NCI-H1930 (cell line): Measurements from ENCODE around the gene LYPD6B.

ENCODE experiments used
- DNase-seq, 2 experiments: peaks; one replicate each; lab custom pipeline; 2025; lab: John Stamatoyannopoulos, UW

The LYPD6B gene

GRCh38 chr2:149038442-149039212 is at the start of gene LYPD6B:
Gene LYPD6B, plus strand, starts transcription at chr2:149038699. Its CDS starts 92,250 bp downstream, at chr2:149130949.
- peak in 1 of 2 experiments; percentile 40 for DNase-seq

GRCh38 chr2:148989882-148990493 is 48.5 kb upstream of the LYPD6B start:
- DNase-seq, result peak in 1 of 2 experiments; percentile 23

GRCh38 chr2:148990968-148991367 is 47.5 kb upstream of the LYPD6B start:
- DNase-seq, result no peak

- DNase-seq, result no peak
Measured at GRCh38 chr2:148992448-148992847, 46.1 kb upstream of the LYPD6B start.

- DNase-seq, result no peak
Measured at GRCh38 chr2:148993351-148993750, 45.1 kb upstream of the LYPD6B start.

GRCh38 chr2:148994341-148994740 is 44.2 kb upstream of the LYPD6B start:
- DNase-seq, result no peak

GRCh38 chr2:148996805-148997204 is 41.7 kb upstream of the LYPD6B start:
- DNase-seq, result no peak

GRCh38 chr2:148998165-148998830 is 40.2 kb upstream of the LYPD6B start:
- no peak for DNase-seq

GRCh38 chr2:148998831-148999200 is 39.7 kb upstream of the LYPD6B start:
- DNase-seq, result no peak

- no peak for DNase-seq
Measured at GRCh38 chr2:148999451-148999921, 39.0 kb upstream of the LYPD6B start.

- no peak for DNase-seq
Measured at GRCh38 chr2:149000158-149000938, 38.2 kb upstream of the LYPD6B start.

- no peak for DNase-seq
Measured at GRCh38 chr2:149001496-149001895, 37.0 kb upstream of the LYPD6B start.

- no peak for DNase-seq
Measured at GRCh38 chr2:149002378-149002890, 36.1 kb upstream of the LYPD6B start.

GRCh38 chr2:149002891-149003740 is 35.4 kb upstream of the LYPD6B start:
- no peak for DNase-seq

GRCh38 chr2:149004836-149005235 is 33.7 kb upstream of the LYPD6B start:
- DNase-seq, result no peak

- no peak for DNase-seq
Measured at GRCh38 chr2:149005471-149006077, 32.9 kb upstream of the LYPD6B start.

GRCh38 chr2:149006883-149007543 is 31.5 kb upstream of the LYPD6B start:
- DNase-seq, result no peak

GRCh38 chr2:149008381-149008780 is 30.1 kb upstream of the LYPD6B start:
- DNase-seq, result no peak

- no peak for DNase-seq
Measured at GRCh38 chr2:149009576-149010461, 28.7 kb upstream of the LYPD6B start.
